Cardiac fibroblast (primary cell): Measurements from ENCODE around the gene PSMA5.

Source experiments
- DNase-seq, 2 donors: peaks; one replicate each; pipeline versions ENCODE4 v3.0.0 to v3.0.0-alpha.2; 2010; ENCODE audit warnings: low read depth in 2 of 2
- H3K4me3 ChIP-seq, 2 donors: replicated peaks in 1 of 2; 1 replicate in 1 of 2; 2 replicates in 1 of 2; pipeline ENCODE4 v1.5.1; 2011; ENCODE audit warnings: low read depth in 2 of 2, low read length in 2 of 2, mild to moderate bottlenecking in 2 of 2, moderate library complexity in 1 of 2
- TF ChIP-seq, protein P1 (sequence below): IDR thresholded peaks from one replicate; pipeline ENCODE4 v1.5.1; 2011; ENCODE audit warnings: low read depth, mild to moderate bottlenecking, low read length, inconsistent platforms

Gene PSMA5

DNA sequence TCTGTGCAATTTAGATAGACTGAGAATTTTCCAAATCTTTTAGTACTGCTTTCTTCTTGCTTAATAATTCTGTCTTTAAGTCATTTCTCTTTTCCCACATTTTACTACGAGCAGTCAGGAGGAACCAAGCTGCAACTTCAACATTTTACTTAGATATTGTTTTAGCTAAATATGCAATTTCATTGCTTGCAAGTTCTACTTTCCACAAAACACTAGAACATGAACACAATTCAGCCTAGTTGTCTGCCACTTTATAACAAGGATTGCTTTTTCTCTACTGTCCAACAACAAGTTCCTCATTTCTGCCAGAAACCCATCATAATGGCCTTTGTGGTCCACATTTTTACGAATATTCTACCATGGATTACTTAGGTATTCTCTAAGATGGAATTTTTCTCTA lies 65.2 kb downstream of the PSMA5 start:
- H3K4me3 ChIP-seq, result no peak overlapping the region
- DNase-seq, result no peak
- TF ChIP-seq, protein P1, sequence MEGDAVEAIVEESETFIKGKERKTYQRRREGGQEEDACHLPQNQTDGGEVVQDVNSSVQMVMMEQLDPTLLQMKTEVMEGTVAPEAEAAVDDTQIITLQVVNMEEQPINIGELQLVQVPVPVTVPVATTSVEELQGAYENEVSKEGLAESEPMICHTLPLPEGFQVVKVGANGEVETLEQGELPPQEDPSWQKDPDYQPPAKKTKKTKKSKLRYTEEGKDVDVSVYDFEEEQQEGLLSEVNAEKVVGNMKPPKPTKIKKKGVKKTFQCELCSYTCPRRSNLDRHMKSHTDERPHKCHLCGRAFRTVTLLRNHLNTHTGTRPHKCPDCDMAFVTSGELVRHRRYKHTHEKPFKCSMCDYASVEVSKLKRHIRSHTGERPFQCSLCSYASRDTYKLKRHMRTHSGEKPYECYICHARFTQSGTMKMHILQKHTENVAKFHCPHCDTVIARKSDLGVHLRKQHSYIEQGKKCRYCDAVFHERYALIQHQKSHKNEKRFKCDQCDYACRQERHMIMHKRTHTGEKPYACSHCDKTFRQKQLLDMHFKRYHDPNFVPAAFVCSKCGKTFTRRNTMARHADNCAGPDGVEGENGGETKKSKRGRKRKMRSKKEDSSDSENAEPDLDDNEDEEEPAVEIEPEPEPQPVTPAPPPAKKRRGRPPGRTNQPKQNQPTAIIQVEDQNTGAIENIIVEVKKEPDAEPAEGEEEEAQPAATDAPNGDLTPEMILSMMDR, result no peak

DNA sequence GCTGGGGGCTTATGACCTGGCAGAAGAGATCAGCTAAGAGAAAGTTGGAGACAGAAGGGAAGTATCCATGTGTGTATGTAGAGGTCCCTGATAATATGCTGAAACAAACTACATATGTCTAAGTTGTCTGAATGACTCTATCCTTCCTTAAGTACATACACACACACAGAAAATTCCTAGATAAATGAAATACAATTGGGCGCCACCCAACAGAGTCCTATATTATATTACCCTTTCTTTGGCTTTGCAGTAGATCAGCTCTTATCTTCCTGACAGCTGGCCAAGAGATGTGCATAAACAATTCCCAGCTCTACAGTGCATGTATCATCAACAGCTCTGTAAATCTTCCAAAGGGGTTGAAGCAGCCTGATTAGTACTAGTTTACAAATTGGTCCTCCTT lies 68.6 kb downstream of the PSMA5 start:
- TF ChIP-seq, protein P1, result no peak
- no peak overlapping the region for H3K4me3 ChIP-seq
- peak in 1 of 2 donors; percentile 42 for DNase-seq

DNA sequence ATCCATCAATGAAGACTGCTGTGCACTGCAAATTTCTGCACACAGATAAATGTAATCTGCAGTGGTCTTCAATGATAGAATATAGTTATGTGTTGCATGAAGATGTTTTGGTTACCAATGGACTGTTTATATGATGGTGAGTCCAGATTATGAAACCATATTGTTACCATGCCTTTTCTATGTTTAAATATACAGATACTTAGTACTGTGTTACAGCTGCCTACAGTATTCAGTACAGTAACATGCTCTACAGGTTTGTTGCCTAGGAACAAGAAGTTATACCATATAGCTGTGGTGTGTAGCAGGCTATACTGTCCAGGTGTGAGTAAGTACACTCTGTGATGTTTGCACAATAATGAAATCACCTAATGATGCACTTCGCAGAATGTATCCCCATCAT lies 69.3 kb downstream of the PSMA5 start:
- no peak overlapping the region for H3K4me3 ChIP-seq
- TF ChIP-seq, protein P1, result no peak
- DNase-seq, result no peak

DNA sequence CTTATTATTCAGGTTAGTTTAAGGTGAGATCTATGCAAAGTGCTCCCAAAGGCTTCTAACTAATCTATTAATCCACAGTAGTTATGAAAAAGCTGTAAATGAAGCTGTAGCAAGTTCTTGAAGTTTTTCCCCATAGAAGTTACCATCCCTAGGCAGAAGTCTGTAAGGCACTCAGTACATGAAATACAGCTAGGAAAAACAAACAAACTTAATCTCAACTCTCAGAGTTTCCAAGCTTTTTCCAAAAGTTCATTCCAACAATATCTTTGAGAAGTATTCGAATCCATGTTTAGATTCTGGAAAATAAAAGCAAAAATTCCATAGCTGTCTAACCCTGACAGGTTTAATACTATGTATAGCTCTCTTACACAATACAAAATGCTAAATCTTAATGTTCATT lies 69.7 kb downstream of the PSMA5 start:
- no peak for DNase-seq
- no peak overlapping the region for H3K4me3 ChIP-seq
- TF ChIP-seq, protein P1, result no peak

DNA sequence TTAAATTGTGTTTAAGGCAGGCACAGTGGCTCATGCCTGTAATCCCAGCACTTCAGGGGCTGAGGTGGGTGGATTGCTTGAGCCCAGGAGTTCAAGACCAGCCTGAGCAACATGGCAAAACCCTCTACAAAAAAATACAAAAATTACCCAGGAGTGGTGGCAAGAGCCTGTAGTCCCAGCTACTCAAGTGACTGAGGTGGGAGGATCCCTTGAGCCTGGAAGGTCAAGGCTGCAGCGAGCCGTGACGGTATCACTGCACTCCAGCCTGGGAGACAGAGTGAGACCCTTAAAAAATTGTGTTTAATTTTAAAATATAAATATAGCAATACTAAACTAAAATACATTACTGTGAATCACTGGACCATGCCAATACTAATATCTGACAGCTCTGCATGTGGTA lies 71.3 kb downstream of the PSMA5 start:
- TF ChIP-seq, protein P1, result no peak
- DNase-seq, result no peak
- no peak overlapping the region for H3K4me3 ChIP-seq

DNA sequence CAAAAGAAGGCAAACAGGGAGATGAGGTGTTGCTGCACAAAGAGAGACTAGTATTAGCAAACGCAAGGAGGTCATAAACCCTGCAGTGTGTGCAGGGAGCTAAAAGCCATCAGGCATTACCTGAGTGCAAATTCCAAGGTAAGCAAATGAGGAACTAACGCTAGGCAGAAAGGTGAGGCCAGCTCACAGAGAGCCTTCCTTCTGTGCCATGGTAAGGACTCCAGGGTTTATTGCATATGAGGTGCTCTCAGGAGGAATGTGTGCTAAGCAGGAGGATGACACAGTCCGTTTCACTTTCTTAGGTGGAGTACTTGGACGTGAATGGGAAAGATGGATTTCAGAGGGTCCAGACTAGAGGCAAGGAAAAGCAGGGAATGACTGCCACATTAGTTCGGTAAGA lies 74.8 kb downstream of the PSMA5 start:
- TF ChIP-seq, protein P1, result no peak
- DNase-seq, result no peak
- H3K4me3 ChIP-seq, result no peak overlapping the region

DNA sequence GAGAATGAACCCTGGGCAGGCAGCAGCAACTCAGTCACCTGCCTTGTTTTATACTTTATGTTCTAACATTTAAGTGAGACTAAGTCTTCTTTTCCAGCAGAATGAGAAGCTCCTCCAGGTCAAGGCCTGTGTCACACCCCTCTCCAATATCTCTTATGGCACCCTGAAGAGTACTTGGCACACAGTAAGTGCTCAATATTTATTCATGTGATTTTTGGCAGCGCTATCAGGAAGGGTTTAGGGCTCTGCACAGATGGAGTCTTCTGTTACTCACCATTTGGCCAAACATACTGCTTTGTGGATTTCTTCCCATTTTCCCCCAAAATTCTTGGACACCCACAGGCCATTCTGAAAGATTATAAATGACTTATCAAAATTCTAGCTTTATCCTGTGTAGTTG lies 75.6 kb downstream of the PSMA5 start:
- DNase-seq, result no peak
- TF ChIP-seq, protein P1, result no peak
- H3K4me3 ChIP-seq, result no peak overlapping the region
